Measurements from ENCODE around the gene UTS2R. TPM values are rescaled to one million over a fixed set of nuclear protein-coding genes. Genes with fewer than 3 reads are reported as not detected.

Gene UTS2R
- total RNA-seq, 1 donor from 2014 or later = not detected

DNA sequence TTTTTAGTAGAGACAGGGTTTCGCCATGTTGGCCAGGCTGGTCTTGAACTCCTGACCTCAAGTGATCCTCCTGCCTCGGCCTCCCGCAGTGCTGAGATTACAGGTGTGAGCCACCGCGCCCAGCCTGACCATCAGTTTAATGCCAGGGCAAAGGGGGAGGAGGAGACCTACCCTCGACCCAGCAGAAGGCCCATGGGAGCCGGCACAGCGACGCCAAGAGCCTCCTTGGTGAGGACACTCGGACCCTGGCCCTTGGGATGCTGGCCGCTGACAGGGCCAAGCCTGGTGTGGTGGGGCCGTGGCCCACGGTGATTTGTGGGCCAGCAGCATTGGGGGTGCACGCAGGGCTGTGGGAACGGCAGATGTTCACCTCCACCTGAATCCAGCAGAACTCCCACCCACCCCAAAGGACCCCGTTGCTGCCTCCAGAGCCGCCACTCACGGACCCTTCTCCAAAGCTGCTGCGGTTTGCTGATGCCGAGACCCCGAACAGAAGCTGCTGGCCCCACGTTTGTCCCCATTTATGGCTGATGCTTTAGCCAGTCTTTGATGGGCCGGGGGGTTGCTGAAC is 20.0 kb downstream of the UTS2R start:
- TF ChIP-seq, protein P1, sequence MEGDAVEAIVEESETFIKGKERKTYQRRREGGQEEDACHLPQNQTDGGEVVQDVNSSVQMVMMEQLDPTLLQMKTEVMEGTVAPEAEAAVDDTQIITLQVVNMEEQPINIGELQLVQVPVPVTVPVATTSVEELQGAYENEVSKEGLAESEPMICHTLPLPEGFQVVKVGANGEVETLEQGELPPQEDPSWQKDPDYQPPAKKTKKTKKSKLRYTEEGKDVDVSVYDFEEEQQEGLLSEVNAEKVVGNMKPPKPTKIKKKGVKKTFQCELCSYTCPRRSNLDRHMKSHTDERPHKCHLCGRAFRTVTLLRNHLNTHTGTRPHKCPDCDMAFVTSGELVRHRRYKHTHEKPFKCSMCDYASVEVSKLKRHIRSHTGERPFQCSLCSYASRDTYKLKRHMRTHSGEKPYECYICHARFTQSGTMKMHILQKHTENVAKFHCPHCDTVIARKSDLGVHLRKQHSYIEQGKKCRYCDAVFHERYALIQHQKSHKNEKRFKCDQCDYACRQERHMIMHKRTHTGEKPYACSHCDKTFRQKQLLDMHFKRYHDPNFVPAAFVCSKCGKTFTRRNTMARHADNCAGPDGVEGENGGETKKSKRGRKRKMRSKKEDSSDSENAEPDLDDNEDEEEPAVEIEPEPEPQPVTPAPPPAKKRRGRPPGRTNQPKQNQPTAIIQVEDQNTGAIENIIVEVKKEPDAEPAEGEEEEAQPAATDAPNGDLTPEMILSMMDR (IDR thresholded peaks at IDR 0.05) = no peak
- no peaks in the 10 kb centered on the region for H3K9me3 ChIP-seq
- DNase-seq = no peak
- intact Hi-C loops (cut with DNase I) = no loop called here
- H3K27ac ChIP-seq = no peak overlapping the region
- no peak overlapping the region for H3K4me3 ChIP-seq
- peaks cover 29% of the 10 kb centered on the region for H3K36me3 ChIP-seq
- peaks cover 7% of the 10 kb centered on the region for H3K27me3 ChIP-seq (ENCODE audit: low read depth)
- H3K4me1 ChIP-seq = no peaks in the 10 kb centered on the region
- no peak for ATAC-seq

DNA sequence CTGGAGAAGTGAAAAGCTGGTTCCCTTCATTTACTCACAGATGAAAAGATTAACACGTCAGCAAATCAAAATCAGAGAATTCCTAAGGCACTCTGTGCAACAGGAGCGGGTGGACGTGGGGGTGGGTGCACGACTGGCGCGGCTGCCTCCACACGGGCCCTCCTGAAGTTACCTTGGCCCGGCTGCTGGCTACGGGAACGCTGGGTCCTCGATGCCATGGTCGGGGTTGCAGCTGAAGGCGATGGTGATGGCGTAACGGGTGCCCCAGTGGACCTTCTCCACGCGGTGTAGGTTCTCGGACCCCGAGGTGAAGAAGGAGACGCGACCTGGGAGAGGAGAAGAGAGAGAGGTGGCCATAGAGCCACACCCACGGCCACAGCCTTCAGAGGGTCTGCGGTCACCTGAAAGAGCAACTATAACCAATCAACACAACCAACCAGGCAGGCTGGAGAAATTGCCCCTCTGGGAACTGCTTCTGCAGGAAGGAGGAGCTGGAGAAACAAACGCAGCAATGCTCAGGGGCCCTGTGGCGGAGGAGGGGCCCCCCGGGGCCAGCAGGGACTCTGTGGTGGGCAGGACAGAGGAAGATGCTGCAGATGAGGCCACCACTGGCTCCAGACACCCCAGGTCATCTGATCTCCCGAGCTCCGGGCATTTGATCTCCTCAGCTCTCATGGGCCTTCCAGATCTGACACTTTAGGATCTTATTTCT is 20.8 kb downstream of the UTS2R start:
- H3K4me3 ChIP-seq = no peak overlapping the region
- TF ChIP-seq, protein P1 (IDR thresholded peaks at IDR 0.05) = no peak
- intact Hi-C loops (cut with DNase I) = no loop called here
- H3K36me3 ChIP-seq = peaks cover 29% of the 10 kb centered on the region
- H3K27ac ChIP-seq = no peak overlapping the region
- no peaks in the 10 kb centered on the region for H3K4me1 ChIP-seq
- H3K27me3 ChIP-seq (ENCODE audit: low read depth) = no peaks in the 10 kb centered on the region
- no peaks in the 10 kb centered on the region for H3K9me3 ChIP-seq
- ATAC-seq (no peak), DNase-seq (no peak)

DNA sequence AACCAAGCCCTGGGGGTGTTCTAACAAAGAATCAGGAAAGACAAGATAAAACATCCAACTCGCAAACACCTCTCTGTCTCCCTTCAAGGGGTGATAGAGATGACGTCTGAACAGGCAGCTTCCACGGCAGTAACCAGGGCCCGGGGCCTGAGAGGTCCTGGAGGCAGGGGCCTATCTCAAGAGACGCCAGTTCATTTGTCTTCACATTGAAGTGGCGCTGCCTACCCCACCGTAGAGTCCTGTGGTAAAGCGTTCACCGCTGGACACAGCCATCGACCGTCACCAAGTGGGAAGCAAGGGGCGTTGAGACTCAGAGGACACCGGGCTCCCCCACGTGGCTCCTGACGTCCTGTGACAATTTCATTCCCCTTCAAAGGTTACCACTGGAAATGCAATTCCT is 21.4 kb downstream of the UTS2R start:
- intact Hi-C loops (cut with DNase I) = no loop called here
- H3K4me3 ChIP-seq = no peak overlapping the region
- DNase-seq = no peak
- H3K27me3 ChIP-seq (ENCODE audit: low read depth) = no peaks in the 10 kb centered on the region
- H3K4me1 ChIP-seq = no peaks in the 10 kb centered on the region
- TF ChIP-seq, protein P1 (IDR thresholded peaks at IDR 0.05) = no peak
- no peak overlapping the region for H3K27ac ChIP-seq
- H3K36me3 ChIP-seq = peaks cover 29% of the 10 kb centered on the region
- H3K9me3 ChIP-seq = no peaks in the 10 kb centered on the region
- ATAC-seq = no peak

DNA sequence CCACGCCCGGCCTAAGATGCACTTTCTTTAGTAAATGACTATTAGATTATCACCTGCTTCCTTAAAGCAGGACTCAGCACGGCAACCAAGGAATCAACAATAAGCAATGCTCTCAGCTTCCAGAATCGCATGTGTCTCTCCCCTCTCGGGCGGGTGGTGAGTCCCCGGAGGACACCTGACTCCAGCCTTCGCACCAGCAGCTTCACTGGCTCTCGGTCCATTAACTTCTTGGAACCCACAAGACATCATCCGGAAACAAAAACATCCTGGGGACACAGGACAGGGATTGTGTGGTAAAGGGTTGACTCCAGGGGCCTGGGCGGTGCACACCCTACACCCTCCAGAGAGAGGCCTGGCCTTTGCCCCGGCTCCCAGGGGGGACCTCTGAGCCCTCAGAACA is 22.7 kb downstream of the UTS2R start:
- H3K36me3 ChIP-seq = peaks cover 29% of the 10 kb centered on the region
- ATAC-seq (no peak), DNase-seq (no peak)
- H3K27ac ChIP-seq = no peak overlapping the region
- TF ChIP-seq, protein P1 (IDR thresholded peaks at IDR 0.05) = no peak
- no peaks in the 10 kb centered on the region for H3K9me3 ChIP-seq
- H3K4me3 ChIP-seq = no peak overlapping the region
- intact Hi-C loops (cut with DNase I) = no loop called here
- peaks cover 2% of the 10 kb centered on the region for H3K4me1 ChIP-seq
- no peaks in the 10 kb centered on the region for H3K27me3 ChIP-seq (ENCODE audit: low read depth)

DNA sequence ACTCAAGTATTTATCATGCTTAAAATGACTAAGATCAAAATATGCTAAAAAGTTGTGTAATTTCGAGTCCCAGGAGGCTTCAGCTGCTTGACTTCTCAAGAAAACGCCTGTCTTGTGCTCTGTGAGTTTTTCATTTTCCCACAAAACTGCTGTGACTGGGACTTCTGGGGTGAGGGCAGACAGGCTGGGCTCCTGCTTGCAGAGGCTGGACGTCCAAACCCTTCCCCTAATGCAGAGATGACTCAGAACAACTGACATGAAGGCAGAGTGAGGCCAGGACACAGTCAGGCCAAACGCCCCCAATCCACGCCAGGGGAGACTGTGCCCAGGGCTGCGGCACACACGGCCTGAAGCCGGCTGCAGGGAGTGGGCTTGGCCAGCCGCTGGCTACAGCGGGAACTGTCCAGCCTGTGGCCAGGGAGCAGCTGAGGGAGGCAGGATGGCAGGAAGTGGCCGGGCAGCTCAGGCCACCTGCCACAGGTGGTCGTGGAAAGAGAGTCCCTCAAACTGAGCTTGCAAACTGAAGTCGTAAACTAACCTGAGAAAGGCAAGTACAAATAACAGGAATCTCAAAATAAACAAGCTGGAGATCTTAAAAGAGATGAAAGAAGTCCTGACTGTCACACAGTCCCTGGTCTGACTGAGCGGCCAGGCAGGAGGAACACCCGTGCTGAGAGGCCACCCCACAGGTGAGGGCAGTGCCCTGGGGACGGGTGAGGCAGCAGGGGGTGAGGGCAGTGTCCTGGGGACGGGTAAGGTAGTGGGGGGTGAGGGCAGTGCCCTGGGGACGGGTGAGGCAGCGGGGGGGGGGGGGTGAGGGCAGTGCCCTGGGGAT is 25.3 kb downstream of the UTS2R start:
- intact Hi-C loops (cut with DNase I) = no loop called here
- H3K27me3 ChIP-seq (ENCODE audit: low read depth) = no peaks in the 10 kb centered on the region
- no peak overlapping the region for H3K27ac ChIP-seq
- DNase-seq (peak; percentile 20), ATAC-seq (no peak)
- peaks cover 15% of the 10 kb centered on the region for H3K4me1 ChIP-seq
- H3K9me3 ChIP-seq = no peaks in the 10 kb centered on the region
- peaks cover 31% of the 10 kb centered on the region for H3K36me3 ChIP-seq
- H3K4me3 ChIP-seq = no peak overlapping the region
- TF ChIP-seq, protein P1 (IDR thresholded peaks at IDR 0.05) = no peak
